Fibroblast of lung (primary cell): ENCODE data around the gene ATP11A. TPM values are rescaled to one million over a fixed set of nuclear protein-coding genes. Genes with fewer than 3 reads are reported as not detected.

Experiments
- DNase-seq, 2 donors: peaks; one replicate each; pipeline versions ENCODE4 v3.0.0 to v3.0.0-alpha.2; 2010; ENCODE audit warnings: low read depth in 2 of 2
- H2AFZ ChIP-seq: 2 replicates; pipeline ENCODE4 v1.5.1; 2012; ENCODE audit warnings: low read length, control low read depth, inconsistent platforms
- H3K27ac ChIP-seq: 2 replicates; pipeline ENCODE4 v1.5.1; 2011; ENCODE audit warnings: low read length, control low read depth; ENCODE audit not compliant: insufficient read depth
- H3K27me3 ChIP-seq: 2 replicates; pipeline ENCODE4 v1.5.1; 2011; ENCODE audit warnings: mild to moderate bottlenecking, low read length; ENCODE audit not compliant: control insufficient read depth, insufficient read depth
- H3K36me3 ChIP-seq: 2 replicates; pipeline ENCODE4 v1.5.1; 2011; ENCODE audit warnings: low read length; ENCODE audit not compliant: control insufficient read depth, insufficient read depth
- H3K4me1 ChIP-seq: 2 replicates; pipeline ENCODE4 v1.5.1; 2011; ENCODE audit warnings: low read length; ENCODE audit not compliant: control insufficient read depth, insufficient read depth; ENCODE audit errors: extremely low read depth
- H3K4me2 ChIP-seq: 2 replicates; pipeline ENCODE4 v1.5.1; 2011; ENCODE audit warnings: low read length, control low read depth; ENCODE audit not compliant: insufficient read depth; ENCODE audit errors: extremely low read depth
- H3K4me3 ChIP-seq, 4 experiments: fragments of 200-600 bp in 1 of 4; sonication (generic) in 1 of 4; replicated peaks in 1 of 4; 2 replicates each; pipeline ENCODE4 v1.5.1; 2011 to 2016; ENCODE audit warnings: low read length in 4 of 4, low read depth in 3 of 4, mild to moderate bottlenecking in 3 of 4, control low read depth in 2 of 4, inconsistent platforms in 1 of 4, mixed read lengths in 1 of 4; ENCODE audit not compliant: insufficient read depth in 1 of 4; ENCODE audit errors: control extremely low read depth in 1 of 4
- H3K79me2 ChIP-seq: 2 replicates; pipeline ENCODE4 v1.5.1; 2012; ENCODE audit warnings: mild to moderate bottlenecking, low read length, inconsistent platforms; ENCODE audit not compliant: control insufficient read depth, insufficient read depth
- H3K9ac ChIP-seq: 2 replicates; pipeline ENCODE4 v1.5.1; 2011; ENCODE audit warnings: mild to moderate bottlenecking, low read length, control low read depth; ENCODE audit not compliant: insufficient read depth
- H3K9me3 ChIP-seq: 2 replicates; pipeline ENCODE4 v1.5.1; 2012; ENCODE audit warnings: low read depth, low read length; ENCODE audit not compliant: control insufficient read depth, insufficient read depth
- H4K20me1 ChIP-seq: 2 replicates; pipeline ENCODE4 v1.5.1; 2011; ENCODE audit warnings: low read length; ENCODE audit not compliant: control insufficient read depth, insufficient read depth; ENCODE audit errors: extremely low read depth
- EZH2 ChIP-seq: IDR thresholded peaks from 2 replicates; pipeline ENCODE4 v1.5.1; 2012; ENCODE audit warnings: low read length, control low read depth, mild to moderate bottlenecking; ENCODE audit errors: missing control alignments
- polyA plus RNA-seq, 2 donors: library from polyadenylated mRNA; depleted of rRNA in 1 of 2; stranded (reverse) in 1 of 2; unstranded in 1 of 2; fragments of >200 nt; gene quantifications; 2 replicates each; pipeline ENCODE4 v1.2.1, GENCODE V29; 2011 to 2012; ENCODE audit warnings: missing spikeins in 1 of 2
- total RNA-seq: library from RNA; depleted of rRNA; stranded (reverse); fragments of >200 nt; gene quantifications from 2 replicates; pipeline ENCODE4 v1.2.1, GENCODE V29; 2014
- TF ChIP-seq, protein P1 (sequence below), 2 donors: IDR thresholded peaks in 1 of 2; conservative IDR thresholded peaks in 1 of 2; 1 replicate in 1 of 2; 2 replicates in 1 of 2; pipeline ENCODE4 v1.5.1; 2011 to 2012; ENCODE audit warnings: low read length in 2 of 2, control low read depth in 1 of 2, inconsistent platforms in 1 of 2, low read depth in 1 of 2, mild to moderate bottlenecking in 1 of 2

ATP11A gene
- total and polyA plus RNA-seq, 2 donors (not counting 1 experiment from before 2014, with no cell fraction given): 2.3 to 7.8 TPM

DNA sequence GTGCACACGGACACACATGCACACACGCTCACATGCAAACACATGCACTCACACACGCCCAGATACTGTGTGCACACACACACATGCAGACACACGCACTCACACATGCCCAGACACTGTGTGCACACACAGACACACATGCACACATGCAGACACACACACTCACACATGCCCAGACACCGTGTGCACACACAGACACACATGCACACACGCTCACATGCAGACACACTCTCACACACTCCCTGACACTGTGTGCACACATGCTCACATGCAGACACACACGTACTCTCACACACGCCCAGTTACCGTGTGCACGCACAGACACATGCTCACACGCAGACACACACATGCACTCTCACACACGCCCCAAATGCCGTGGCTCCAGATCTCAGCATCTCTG, 142.0 kb downstream of the ATP11A start:
- no peaks in the 10 kb centered on the region for H3K9me3 ChIP-seq
- peaks cover 2% of the 10 kb centered on the region for H3K36me3 ChIP-seq

DNA sequence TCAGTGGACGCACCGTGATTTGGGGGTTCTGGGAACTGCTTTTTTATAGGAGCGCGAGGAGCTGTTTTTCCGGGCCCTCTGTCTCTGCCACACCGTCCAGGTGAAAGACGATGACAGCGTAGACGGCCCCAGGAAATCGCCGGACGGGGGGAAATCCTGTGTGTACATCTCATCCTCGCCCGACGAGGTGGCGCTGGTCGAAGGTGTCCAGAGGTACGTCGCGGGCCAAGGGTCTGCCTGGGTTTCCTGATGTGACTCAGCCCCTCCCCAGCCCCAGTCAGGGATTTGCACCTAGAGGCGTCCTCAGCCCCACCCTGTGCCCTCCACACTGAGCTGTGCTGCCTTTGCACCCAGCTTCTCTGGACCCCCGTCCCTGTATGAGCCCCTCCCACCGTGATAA, 143.0 kb downstream of the ATP11A start:
- Histone ChIP-seq H3K27me3 (no peaks in the 10 kb centered on the region), H4K20me1 (no peaks in the 10 kb centered on the region), H3K79me2 (no peaks in the 10 kb centered on the region), H3K27ac (no peak overlapping the region), H2AFZ (no peak overlapping the region), H3K4me1 (no peaks in the 10 kb centered on the region), H3K9ac (no peak overlapping the region), H3K4me3 (no peak overlapping the region), H3K4me2 (no peak overlapping the region), H3K36me3 (peaks cover 2% of the 10 kb centered on the region), H3K9me3 (no peaks in the 10 kb centered on the region)
- no peak for TF ChIP-seq EZH2
- TF ChIP-seq, protein P1, sequence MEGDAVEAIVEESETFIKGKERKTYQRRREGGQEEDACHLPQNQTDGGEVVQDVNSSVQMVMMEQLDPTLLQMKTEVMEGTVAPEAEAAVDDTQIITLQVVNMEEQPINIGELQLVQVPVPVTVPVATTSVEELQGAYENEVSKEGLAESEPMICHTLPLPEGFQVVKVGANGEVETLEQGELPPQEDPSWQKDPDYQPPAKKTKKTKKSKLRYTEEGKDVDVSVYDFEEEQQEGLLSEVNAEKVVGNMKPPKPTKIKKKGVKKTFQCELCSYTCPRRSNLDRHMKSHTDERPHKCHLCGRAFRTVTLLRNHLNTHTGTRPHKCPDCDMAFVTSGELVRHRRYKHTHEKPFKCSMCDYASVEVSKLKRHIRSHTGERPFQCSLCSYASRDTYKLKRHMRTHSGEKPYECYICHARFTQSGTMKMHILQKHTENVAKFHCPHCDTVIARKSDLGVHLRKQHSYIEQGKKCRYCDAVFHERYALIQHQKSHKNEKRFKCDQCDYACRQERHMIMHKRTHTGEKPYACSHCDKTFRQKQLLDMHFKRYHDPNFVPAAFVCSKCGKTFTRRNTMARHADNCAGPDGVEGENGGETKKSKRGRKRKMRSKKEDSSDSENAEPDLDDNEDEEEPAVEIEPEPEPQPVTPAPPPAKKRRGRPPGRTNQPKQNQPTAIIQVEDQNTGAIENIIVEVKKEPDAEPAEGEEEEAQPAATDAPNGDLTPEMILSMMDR (conservative IDR thresholded peaks at IDR 0.05 in 1 of 2, IDR thresholded peaks at IDR 0.05 in 1 of 2; ENCODE audit: low read depth in 1 of 2, low read length in 2 of 2): no peak
- DNase-seq: no peak

More for the DNA sequence above, 142.0 kb downstream of the ATP11A start:
- TF ChIP-seq, protein P1 (conservative IDR thresholded peaks at IDR 0.05 in 1 of 2, IDR thresholded peaks at IDR 0.05 in 1 of 2; ENCODE audit: low read depth in 1 of 2, low read length in 2 of 2): no peak
- no peak for TF ChIP-seq EZH2
- H3K27ac ChIP-seq: no peak overlapping the region
- H4K20me1 ChIP-seq: no peaks in the 10 kb centered on the region
- H3K4me3 ChIP-seq: no peak overlapping the region
- H3K4me1 ChIP-seq: no peaks in the 10 kb centered on the region
- no peaks in the 10 kb centered on the region for H3K27me3 ChIP-seq
- no peaks in the 10 kb centered on the region for H3K79me2 ChIP-seq
- H3K9ac ChIP-seq: no peak overlapping the region
- DNase-seq: no peak
- no peak overlapping the region for H3K4me2 ChIP-seq
- H2AFZ ChIP-seq: no peak overlapping the region

DNA sequence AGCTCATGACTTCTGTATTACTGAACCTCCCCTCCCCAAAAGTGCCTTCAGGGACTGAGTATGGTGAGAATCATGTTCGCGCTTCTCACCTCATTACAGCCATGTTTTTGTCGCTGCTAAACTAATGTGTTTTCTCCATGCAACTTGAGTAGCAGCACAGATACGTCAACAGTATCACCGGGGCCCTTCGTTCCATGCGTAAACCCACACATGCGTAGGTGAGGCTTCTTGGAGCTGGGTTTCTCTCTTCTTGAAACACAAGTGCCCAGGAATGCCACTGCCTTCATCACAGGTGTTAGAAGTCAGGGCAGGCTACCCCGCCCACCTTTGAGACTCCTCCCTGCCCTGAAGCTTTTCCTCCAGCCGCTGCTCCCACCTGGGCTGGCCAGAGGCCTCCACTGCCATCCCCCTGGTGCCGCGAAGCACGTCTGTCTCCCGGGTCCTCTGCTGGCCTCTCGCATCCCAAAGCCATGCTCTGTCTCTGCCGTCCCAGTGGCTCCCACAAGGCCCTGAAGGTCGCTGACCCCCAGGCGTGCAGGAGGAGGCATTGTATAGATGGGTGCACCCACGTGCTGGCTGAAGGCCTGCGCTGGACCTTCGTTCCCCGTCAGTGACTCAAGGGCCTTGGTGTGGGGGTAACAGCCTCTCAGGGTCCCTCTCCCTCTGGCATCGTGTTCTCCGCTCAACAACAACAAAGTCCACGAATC, 143.9 kb downstream of the ATP11A start:
- no peak overlapping the region for H3K4me3 ChIP-seq
- peaks cover 2% of the 10 kb centered on the region for H3K36me3 ChIP-seq
- H3K27ac ChIP-seq: no peak overlapping the region
- H3K9ac ChIP-seq: no peak overlapping the region
- no peaks in the 10 kb centered on the region for H3K79me2 ChIP-seq
- no peak overlapping the region for H2AFZ ChIP-seq
- no peaks in the 10 kb centered on the region for H4K20me1 ChIP-seq
- TF ChIP-seq, protein P1 (conservative IDR thresholded peaks at IDR 0.05 in 1 of 2, IDR thresholded peaks at IDR 0.05 in 1 of 2; ENCODE audit: low read depth in 1 of 2, low read length in 2 of 2): no peak
- no peak for TF ChIP-seq EZH2
- no peak overlapping the region for H3K4me2 ChIP-seq
- no peaks in the 10 kb centered on the region for H3K9me3 ChIP-seq
- no peak for DNase-seq
- no peaks in the 10 kb centered on the region for H3K27me3 ChIP-seq
- no peaks in the 10 kb centered on the region for H3K4me1 ChIP-seq
